Measurements from ENCODE around the gene QRFP.
"Not testable (repeated sequence)": the region's sequence is repeated elsewhere in the genome, so short reads cannot be mapped to it uniquely, and the experiment has no call there.

Gene QRFP

GRCh38 chr9:130919559-130920145, 23.0 kb upstream of the QRFP start:
- no peak for DNase-seq (ENCODE audit: low read depth)

GRCh38 chr9:130918826-130919558, 22.4 kb upstream of the QRFP start:
- DNase-seq (ENCODE audit: low read depth) = no peak

- DNase-seq (ENCODE audit: low read depth) = no peak
Measured at GRCh38 chr9:130918101-130918825, 21.7 kb upstream of the QRFP start.

- DNase-seq (ENCODE audit: low read depth) = no peak
Measured at GRCh38 chr9:130917168-130917960, 20.8 kb upstream of the QRFP start.

- no peak for DNase-seq (ENCODE audit: low read depth)
Measured at GRCh38 chr9:130915096-130915447, 18.5 kb upstream of the QRFP start.

GRCh38 chr9:130914417-130915095, 17.9 kb upstream of the QRFP start:
- DNase-seq (ENCODE audit: low read depth) = no peak

GRCh38 chr9:130913599-130914416, 17.2 kb upstream of the QRFP start:
- no peak for DNase-seq (ENCODE audit: low read depth)

- DNase-seq (ENCODE audit: low read depth) = no peak
Measured at GRCh38 chr9:130912932-130913598, 16.5 kb upstream of the QRFP start.

- DNase-seq (ENCODE audit: low read depth) = no peak
Measured at GRCh38 chr9:130911254-130912049, 14.8 kb upstream of the QRFP start.

GRCh38 chr9:130910670-130911069, 14.1 kb upstream of the QRFP start:
- DNase-seq (ENCODE audit: low read depth) = not testable (repeated sequence)

GRCh38 chr9:130910041-130910440, 13.4 kb upstream of the QRFP start:
- not testable (repeated sequence) for DNase-seq (ENCODE audit: low read depth)

GRCh38 chr9:130908878-130909355, 12.3 kb upstream of the QRFP start:
- no peak for DNase-seq (ENCODE audit: low read depth)

- no peak for DNase-seq (ENCODE audit: low read depth)
Measured at GRCh38 chr9:130908146-130908877, 11.7 kb upstream of the QRFP start.

- DNase-seq (ENCODE audit: low read depth) = no peak
Measured at GRCh38 chr9:130906735-130907416, 10.3 kb upstream of the QRFP start.

GRCh38 chr9:130905902-130906734, 9.5 kb upstream of the QRFP start:
- no peak for DNase-seq (ENCODE audit: low read depth)

GRCh38 chr9:130905125-130905901, 8.7 kb upstream of the QRFP start:
- no peak for DNase-seq (ENCODE audit: low read depth)

Measured in stimulated activated CD8-positive, alpha-beta memory T cell treated with anti-CD3 and anti-CD28 coated beads, Interleukin-7, amount 100 ng/mL, for 24 hours (primary cell).